GM12878 (cell line): Measurements from ENCODE around the gene TAPBP. TPM values are rescaled to one million over a fixed set of nuclear protein-coding genes. Genes with fewer than 3 reads are reported as not detected.

Source experiments
- ATAC-seq: fragments of 200-7000 bp; cut with Tn5 transposase; 3 replicates; pipeline ENCODE4 v1.9.1; 2020; ENCODE audit warnings: mild to moderate bottlenecking, moderate library complexity
- BruUV-seq: library from RNA; stranded (reverse); fragments of 400-500 nt; replicated peaks from 2 replicates; lab custom pipeline; 2021; lab: Mats Ljungman, UMichigan
- CTCF ChIA-PET: fragments of 300-600 bp; sonication (Branson Sonifier 250); formaldehyde crosslinking; extraction: SDS; loops from one replicate; lab custom pipeline; 2021; ENCODE audit warnings: inconsistent platforms; lab: Yijun Ruan, JAX
- POLR2A ChIA-PET: fragments of 350-600 bp; formaldehyde crosslinking; extraction: SDS; loops from one replicate; lab custom pipeline; 2021; ENCODE audit warnings: inconsistent platforms; lab: Charles Lee
- RAD21 ChIA-PET: fragments of 300-600 bp; sonication (Branson Sonifier 250); formaldehyde crosslinking; loops from one replicate; lab custom pipeline; 2023; ENCODE audit warnings: antibody characterized with exemption; ENCODE audit not compliant: unreplicated experiment; lab: Charles Lee
- SMC1A ChIA-PET: fragments of 300-600 bp; sonication (Branson Sonifier 250); formaldehyde crosslinking; loops from one replicate; lab custom pipeline; 2023; ENCODE audit not compliant: unreplicated experiment, uncharacterized antibody; lab: Charles Lee
- DNase-seq: peaks from one replicate; pipeline ENCODE4 v3.0.0-alpha.2; 2011; ENCODE audit warnings: low read depth, low spot score
- FAIRE-seq: peaks from 3 replicates; lab custom pipeline; 2011; peaks lifted over from hg19 to GRCh38; lab: Jason Lieb, UNC
- H2AFZ ChIP-seq: 2 replicates; pipeline ENCODE4 v1.6.0; 2011; ENCODE audit warnings: low read depth, low read length, control low read depth; ENCODE audit not compliant: control insufficient read depth
- H3K27ac ChIP-seq: 2 replicates; pipeline ENCODE4 v1.5.1; 2011; ENCODE audit warnings: control low read depth; ENCODE audit not compliant: control insufficient read depth, insufficient read depth
- H3K27me3 ChIP-seq, 2 experiments: replicated peaks in 1 of 2; 2 replicates each; pipeline versions ENCODE4 v1.6.0 to v1.6.1; 2011; ENCODE audit warnings: low read length in 1 of 2; ENCODE audit not compliant: control insufficient read depth in 2 of 2, insufficient read depth in 2 of 2
- H3K36me3 ChIP-seq, 2 experiments: 2 replicates each; pipeline ENCODE4 v1.5.1; 2011; ENCODE audit warnings: low read length in 1 of 2; ENCODE audit not compliant: control insufficient read depth in 2 of 2, insufficient read depth in 2 of 2
- H3K4me1 ChIP-seq: 2 replicates; pipeline ENCODE4 v1.6.1; 2011; ENCODE audit warnings: mild to moderate bottlenecking, low read length, moderate library complexity, mixed read lengths; ENCODE audit not compliant: control insufficient read depth, insufficient read depth
- H3K4me2 ChIP-seq: 2 replicates; pipeline ENCODE4 v1.6.0; 2011; ENCODE audit warnings: control low read depth; ENCODE audit not compliant: control insufficient read depth, insufficient read depth
- H3K4me3 ChIP-seq: fragments of 200-600 bp; sonication (generic); 2 replicates; pipeline ENCODE4 v1.5.1; 2016
- H3K79me2 ChIP-seq: 2 replicates; pipeline ENCODE4 v1.6.0; 2011; ENCODE audit warnings: low read length; ENCODE audit not compliant: control insufficient read depth, insufficient read depth
- H3K9ac ChIP-seq: 2 replicates; pipeline ENCODE4 v1.8.0; 2011; ENCODE audit warnings: low read length, control low read depth, mixed read lengths; ENCODE audit not compliant: control insufficient read depth, insufficient read depth
- H3K9me3 ChIP-seq: replicated peaks from 3 replicates; pipeline ENCODE4 v1.5.1; 2011; ENCODE audit warnings: mild to moderate bottlenecking, low read length; ENCODE audit not compliant: control insufficient read depth, insufficient read depth
- H4K20me1 ChIP-seq: 2 replicates; pipeline ENCODE4 v1.6.0; 2011; ENCODE audit not compliant: control insufficient read depth, insufficient read depth
- ASH2L ChIP-seq: fragments of 300-600, 200-600 bp; sonication (generic); IDR thresholded peaks from 2 replicates; pipeline ENCODE4 v1.6.1; 2017; ENCODE audit warnings: low read depth, mild to moderate bottlenecking, borderline replicate concordance
- CBFB ChIP-seq: IDR thresholded peaks from 2 replicates; pipeline ENCODE4 v1.6.1; 2016; ENCODE audit warnings: antibody characterized with exemption, low read depth
- CBX3 ChIP-seq: fragments of 200-600 bp; sonication (generic); IDR thresholded peaks from 2 replicates; pipeline ENCODE4 v1.6.1; 2016; ENCODE audit warnings: low read depth, borderline replicate concordance
- CEBPB ChIP-seq, 2 experiments: fragments of 150-350 bp in 1 of 2; IDR thresholded peaks; 2 replicates each; pipeline ENCODE4 v1.6.1; 2012 to 2014; ENCODE audit warnings: low read depth in 2 of 2, low read length in 2 of 2, borderline replicate concordance in 1 of 2, inconsistent platforms in 1 of 2
- CHD2 ChIP-seq: IDR thresholded peaks from 2 replicates; pipeline ENCODE4 v1.6.1; 2011; ENCODE audit warnings: low read depth, low read length, improper control_type of control experiment, borderline replicate concordance
- EED ChIP-seq: sonication (generic); IDR thresholded peaks from 2 replicates; pipeline ENCODE4 v1.6.1; 2016; ENCODE audit warnings: antibody characterized with exemption, low read depth
- KDM1A ChIP-seq: fragments of 200-600 bp; sonication (generic); IDR thresholded peaks from 2 replicates; pipeline ENCODE4 v1.6.1; 2016; ENCODE audit warnings: borderline replicate concordance
- MTA2 ChIP-seq: fragments of 450-650 bp; IDR thresholded peaks from 2 replicates; pipeline ENCODE4 v1.6.1; 2016; ENCODE audit warnings: low read depth, mild to moderate bottlenecking, moderate library complexity
- MYC ChIP-seq: IDR thresholded peaks from 2 replicates; pipeline ENCODE4 v1.6.1; 2011; ENCODE audit warnings: mild to moderate bottlenecking, low read length, moderate library complexity, inconsistent platforms; ENCODE audit not compliant: insufficient read depth, insufficient replicate concordance, insufficient read length, severe bottlenecking
- NR2F1 ChIP-seq: fragments of 450-650 bp; conservative IDR thresholded peaks from 2 replicates; pipeline ENCODE4 v1.6.1; 2017; ENCODE audit warnings: mild to moderate bottlenecking
- POLR2AphosphoS2 ChIP-seq: IDR thresholded peaks from 2 replicates; pipeline ENCODE4 v1.6.1; 2011; ENCODE audit warnings: low read depth, mild to moderate bottlenecking, low read length, improper control_type of control experiment, moderate library complexity
- POLR2AphosphoS5 ChIP-seq: IDR thresholded peaks from 2 replicates; pipeline ENCODE4 v1.6.1; 2011; ENCODE audit warnings: mild to moderate bottlenecking, low read length, inconsistent platforms
- SMARCA5 ChIP-seq: fragments of 450-650 bp; IDR thresholded peaks from 2 replicates; pipeline ENCODE4 v1.6.1; 2017; ENCODE audit warnings: mild to moderate bottlenecking
- TARDBP ChIP-seq: IDR thresholded peaks from 2 replicates; pipeline ENCODE4 v1.6.1; 2016; ENCODE audit warnings: borderline replicate concordance
- WRNIP1 ChIP-seq: IDR thresholded peaks from 2 replicates; pipeline ENCODE4 v1.6.1; 2011; ENCODE audit warnings: low read depth, low read length, improper control_type of control experiment, borderline replicate concordance
- YY1 ChIP-seq: IDR thresholded peaks from 2 replicates; pipeline ENCODE4 v1.6.1; 2011; ENCODE audit warnings: low read depth, mild to moderate bottlenecking, low read length
- WGBS: methylation state at CpG from one replicate; pipeline ENCODE4 v1.1.6; 2016; ENCODE audit warnings: low lambda C conversion rate; ENCODE audit not compliant: insufficient replicate concordance, insufficient coverage; ENCODE audit errors: missing lambda C conversion rate; 5-methylcytosine and 5-hydroxymethylcytosine counted together
- in situ Hi-C: fragments of 300-500 bp; cut with MboI; formaldehyde crosslinking; loops from 9 replicates; pipeline ENCODE4 v1.14.3; 2018; ENCODE audit warnings: mixed read lengths
- intact Hi-C: fragments of 100-400 bp; cut with micrococcal nuclease; formaldehyde crosslinking; loops from one replicate; pipeline ENCODE4 v1.14.2; 2022; ENCODE audit not compliant: unreplicated experiment
- polyA plus RNA-seq, 11 experiments: library from polyadenylated mRNA; depleted of rRNA in 4 of 11; unstranded in 6 of 11; stranded (reverse) in 5 of 11; fragments of >200 nt; fragmentation: Nextera tagmentation in 4 of 11; fragmentation: Illumina TruSeq in 1 of 11; extraction: Ambion mirVana in 4 of 11; extraction: Trizol in 1 of 11; gene quantifications; 1 replicate in 1 of 11; 2 replicates in 10 of 11; pipeline versions ENCODE4 v1.2.1 to v1.2.3, GENCODE V29; 2011 to 2016; ENCODE audit warnings: inconsistent platforms in 2 of 11, missing spikeins in 2 of 11, low read depth in 1 of 11
- total RNA-seq, 4 experiments: library from RNA; depleted of rRNA in 3 of 4; stranded (reverse); fragments of >200 nt in 3 of 4; fragmentation: Illumina TruSeq in 1 of 4; extraction: Trizol in 1 of 4; gene quantifications; 2 replicates each; pipeline versions ENCODE4 v1.2.1 to v1.2.3, GENCODE V29; 2013 to 2021
- TF ChIP-seq, protein P1 (sequence below): fragments of 450-650 bp; IDR thresholded peaks from 2 replicates; pipeline ENCODE4 v1.6.1; 2016; ENCODE audit warnings: mild to moderate bottlenecking

The TAPBP gene
- total and polyA plus RNA-seq, 10 of the 15 experiments (the other 5 are each of a cell fraction or from before 2014, with no cell fraction given) = 14.6 to 210 (median 78.1) TPM

DNA sequence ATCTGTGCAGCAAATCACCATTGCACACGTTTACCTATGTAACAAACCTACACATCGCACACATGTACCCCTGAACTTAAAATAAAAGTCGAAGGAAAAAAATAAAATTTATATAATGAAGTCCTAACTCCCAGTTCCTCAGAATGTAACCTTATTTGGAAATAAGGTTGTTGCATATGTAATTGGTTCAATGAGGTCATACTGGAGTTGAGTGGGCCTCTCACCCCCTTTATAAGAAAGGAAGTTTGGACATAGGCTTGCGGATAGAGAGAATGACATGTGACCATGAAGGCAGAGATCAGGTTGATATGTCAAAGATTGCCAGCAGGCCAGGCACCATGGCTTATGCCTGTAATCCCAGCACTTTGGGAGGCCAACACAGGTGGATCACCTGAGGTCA, 19.8 kb upstream of the TAPBP start:
- H3K4me1 ChIP-seq = peaks cover 6% of the 10 kb centered on the region; the same call in 1 of the 2 replicates
- no peak overlapping the region for H2AFZ ChIP-seq
- no peak overlapping the region for H3K9ac ChIP-seq
- H4K20me1 ChIP-seq = no peaks in the 10 kb centered on the region
- ATAC-seq = no peak
- RAD21 ChIA-PET = no interaction called here
- no peak for TF ChIP-seq NR2F1
- no peak for TF ChIP-seq CEBPB (IDR thresholded peaks at IDR 0.05; ENCODE audit: borderline replicate concordance in 1 of 2, low read depth in 2 of 2, low read length in 2 of 2)
- TF ChIP-seq ASH2L = no peak
- TF ChIP-seq, protein P1, sequence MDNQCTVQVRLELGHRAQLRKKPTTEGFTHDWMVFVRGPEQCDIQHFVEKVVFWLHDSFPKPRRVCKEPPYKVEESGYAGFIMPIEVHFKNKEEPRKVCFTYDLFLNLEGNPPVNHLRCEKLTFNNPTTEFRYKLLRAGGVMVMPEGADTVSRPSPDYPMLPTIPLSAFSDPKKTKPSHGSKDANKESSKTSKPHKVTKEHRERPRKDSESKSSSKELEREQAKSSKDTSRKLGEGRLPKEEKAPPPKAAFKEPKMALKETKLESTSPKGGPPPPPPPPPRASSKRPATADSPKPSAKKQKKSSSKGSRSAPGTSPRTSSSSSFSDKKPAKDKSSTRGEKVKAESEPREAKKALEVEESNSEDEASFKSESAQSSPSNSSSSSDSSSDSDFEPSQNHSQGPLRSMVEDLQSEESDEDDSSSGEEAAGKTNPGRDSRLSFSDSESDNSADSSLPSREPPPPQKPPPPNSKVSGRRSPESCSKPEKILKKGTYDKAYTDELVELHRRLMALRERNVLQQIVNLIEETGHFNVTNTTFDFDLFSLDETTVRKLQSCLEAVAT = no peak
- no peak for TF ChIP-seq CHD2
- no peak for TF ChIP-seq CBX3
- POLR2A ChIA-PET = no interaction called here
- in situ Hi-C loops (no loop called here), intact Hi-C loops (no loop called here)
- H3K4me3 ChIP-seq = no peak overlapping the region
- 83% methylated on average over 4 of the region's 4 CpGs for WGBS
- DNase-seq = no peak
- CTCF ChIA-PET = interaction anchor here (5.6 kb wide), 1 partner anchor 11 kb away, joined by 25 read pairs; no protein-coding TSS in a partner anchor
- BruUV-seq = no TSS peak
- no peaks in the 10 kb centered on the region for H3K79me2 ChIP-seq
- FAIRE-seq = no peak
- SMC1A ChIA-PET = no interaction called here
- H3K4me2 ChIP-seq = no peak overlapping the region
- H3K36me3 ChIP-seq = no peaks in the 10 kb centered on the region
- H3K27ac ChIP-seq = no peak overlapping the region
- H3K27me3 ChIP-seq = no peaks in the 10 kb centered on the region
- H3K9me3 ChIP-seq = no peaks in the 10 kb centered on the region

DNA sequence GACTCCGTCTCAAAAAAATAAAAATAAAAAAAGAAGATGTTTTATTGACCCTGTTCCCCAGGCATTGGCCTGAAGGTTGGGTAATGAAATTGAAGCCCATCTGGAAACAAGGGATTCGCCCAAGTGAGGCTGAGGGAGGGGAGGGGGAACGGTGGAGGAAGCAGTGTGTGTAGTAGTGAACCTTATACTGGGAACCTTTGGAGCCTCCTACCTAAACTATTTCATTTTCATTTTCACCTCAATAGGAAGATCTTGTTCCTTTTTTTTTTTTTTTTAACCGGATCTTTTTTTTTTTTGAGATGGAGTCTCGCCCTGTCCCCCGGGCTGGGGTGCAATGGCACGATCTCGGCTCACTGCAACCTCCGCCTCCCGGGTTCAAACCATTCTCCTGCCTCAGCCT, 16.9 kb upstream of the TAPBP start:
- CTCF ChIA-PET = no interaction called here
- TF ChIP-seq WRNIP1 (no peak), CBFB (no peak), MYC (no peak), CBX3 (no peak), POLR2AphosphoS5 (no peak), TARDBP (no peak), KDM1A (no peak), EED (no peak), POLR2AphosphoS2 (no peak), YY1 (no peak), MTA2 (no peak), SMARCA5 (no peak)

More for the DNA sequence above, 16.9 kb upstream of the TAPBP start:
- Histone ChIP-seq H3K9me3 (no peaks in the 10 kb centered on the region), H3K27ac (no peak overlapping the region), H4K20me1 (no peaks in the 10 kb centered on the region), H3K4me1 (peaks cover 6% of the 10 kb centered on the region; the same call in 1 of the 2 replicates), H2AFZ (no peak overlapping the region), H3K9ac (no peak overlapping the region), H3K27me3 (no peaks in the 10 kb centered on the region), H3K79me2 (no peaks in the 10 kb centered on the region), H3K36me3 (no peaks in the 10 kb centered on the region), H3K4me3 (no peak overlapping the region), H3K4me2 (no peak overlapping the region)
- no peak for ATAC-seq
- intact Hi-C loops (no loop called here), in situ Hi-C loops (no loop called here)
- ChIA-PET POLR2A (no interaction called here), RAD21 (no interaction called here), SMC1A (no interaction called here)
- no peak for FAIRE-seq
- no peak for DNase-seq
- 62% methylated on average over 9 of the region's 10 CpGs for WGBS
- no TSS peak for BruUV-seq
